ENCODE results near the gene RIC8A.

GRCh38 chr11:215581-216037, 8.1 kb downstream of the RIC8A start:
- no peak for TF ChIP-seq CTCF (IDR thresholded peaks at IDR 0.05; ENCODE audit: low read length)
- TF ChIP-seq EZH2 (IDR thresholded peaks at IDR 0.05; ENCODE audit: borderline replicate concordance, low read length): no peak

Data from OCI-LY1 (cell line).